Gastroesophageal sphincter (tissue), 4 donors: ENCODE results near the gene MYLK. TPM values are rescaled to one million over a fixed set of nuclear protein-coding genes. Genes with fewer than 3 reads are reported as not detected.
A peak's percentile ranks its signal among the peaks of the same experiment; 100 is the strongest.

Experiments used
- ATAC-seq: fragments of 150-250 bp; one replicate; pipeline ENCODE4 v1.9.1; 2016; ENCODE audit warnings: mild to moderate bottlenecking, moderate library complexity
- H3K27ac ChIP-seq, 4 donors: fragments of 200-600 bp; sonication (generic) in 3 of 4; 1 replicate in 3 of 4; 2 replicates in 1 of 4; pipeline ENCODE4 v1.5.1; 2016 to 2019
- H3K27me3 ChIP-seq: fragments of 200-600 bp; sonication (generic); one replicate; pipeline ENCODE4 v1.5.1; 2019
- H3K36me3 ChIP-seq, 2 donors: fragments of 200-600 bp; sonication (generic); one replicate each; pipeline ENCODE4 v1.5.1; 2019; ENCODE audit warnings: control low read depth in 1 of 2
- H3K4me1 ChIP-seq, 3 donors: fragments of 200-600 bp; sonication (generic); 1 replicate in 2 of 3; 2 replicates in 1 of 3; pipeline ENCODE4 v1.5.1; 2016 to 2019; ENCODE audit warnings: control low read depth in 2 of 3
- H3K4me3 ChIP-seq, 2 donors: fragments of 200-600 bp; sonication (generic); one replicate each; pipeline ENCODE4 v1.5.1; 2019; ENCODE audit warnings: mild to moderate bottlenecking in 1 of 2, moderate library complexity in 1 of 2
- H3K9me3 ChIP-seq, 3 donors: fragments of 200-600 bp; sonication (generic); one replicate each; pipeline ENCODE4 v1.5.1; 2017 to 2019; ENCODE audit warnings: control low read depth in 2 of 3
- CTCF ChIP-seq, 4 experiments: fragments of 200-600 bp in 2 of 4; fragments of 450-650 bp in 2 of 4; sonication (generic) in 1 of 4; IDR thresholded peaks; one replicate each; pipeline ENCODE4 v1.5.1; 2017 to 2019; ENCODE audit warnings: antibody characterized with exemption in 4 of 4, mild to moderate bottlenecking in 2 of 4, moderate library complexity in 2 of 4
- EP300 ChIP-seq: sonication (generic); formaldehyde crosslinking; IDR thresholded peaks from one replicate; pipeline ENCODE4 v1.6.1; 2017; ENCODE audit warnings: antibody characterized with exemption, mild to moderate bottlenecking
- POLR2A ChIP-seq, 2 donors: fragments of 450-650 bp; IDR thresholded peaks; one replicate each; pipeline ENCODE4 v1.6.1; 2017; ENCODE audit warnings: antibody characterized with exemption in 2 of 2, mild to moderate bottlenecking in 2 of 2, moderate library complexity in 1 of 2
- POLR2AphosphoS5 ChIP-seq: sonication (generic); formaldehyde crosslinking; IDR thresholded peaks from one replicate; pipeline ENCODE4 v1.6.1; 2017; ENCODE audit warnings: antibody characterized with exemption
- WGBS, 2 donors: methylation state at CpG; one replicate each; pipeline ENCODE4 v1.1.5; 2018; ENCODE audit warnings: low coverage in 1 of 2; 5-methylcytosine and 5-hydroxymethylcytosine counted together
- total RNA-seq, 4 donors: library from RNA; depleted of rRNA; stranded (reverse); fragments of >200 nt; gene quantifications; one replicate each; pipeline ENCODE4 v1.1.0, GENCODE V29; 2016

MYLK gene
- total RNA-seq, 4 donors from 2014 or later = 1,558 to 2,522 (median 2,261) TPM

- peaks cover 0 to 53% of the 10 kb centered on the region in 2 donors for H3K36me3 ChIP-seq
- no peak for ATAC-seq
- peaks cover 14 to 78% (median 40%) of the 10 kb centered on the region in 3 donors for H3K4me1 ChIP-seq
- H3K27ac ChIP-seq = peak overlapping the region; percentile 94 to 97 (median 96)
- H3K4me3 ChIP-seq = peak overlapping the region; percentile 62 to 96
- WGBS, 2 donors = 0 to 30% methylated on average over 4 to 5 of the region's 6 CpGs
- no peak for TF ChIP-seq POLR2A (IDR thresholded peaks at IDR 0.05)
- no peak for TF ChIP-seq CTCF (IDR thresholded peaks at IDR 0.05)
- TF ChIP-seq POLR2AphosphoS5 = no peak
- TF ChIP-seq EP300 = no peak
- H3K27me3 ChIP-seq = no peaks in the 10 kb centered on the region
- no peaks in the 10 kb centered on the region for H3K9me3 ChIP-seq
Measured at GRCh38 chr3:123694366-123695087, 189.6 kb downstream of the MYLK start.

- Histone ChIP-seq H3K4me3 (peak overlapping the region in 1 of 2 donors; percentile 62), H3K36me3 (peaks cover 0 to 61% of the 10 kb centered on the region in 2 donors), H3K27ac (peak overlapping the region; percentile 94 to 97 (median 96)), H3K9me3 (no peaks in the 10 kb centered on the region), H3K27me3 (no peaks in the 10 kb centered on the region), H3K4me1 (peaks cover 22 to 86% (median 48%) of the 10 kb centered on the region in 3 donors)
- no CpG with 5 or more reads among the region's 2 CpGs for WGBS, 2 donors
- TF ChIP-seq CTCF (IDR thresholded peaks at IDR 0.05) (no peak), POLR2AphosphoS5 (no peak), EP300 (no peak), POLR2A (IDR thresholded peaks at IDR 0.05) (no peak)
- ATAC-seq = no peak
Measured at GRCh38 chr3:123693584-123694190, 190.4 kb downstream of the MYLK start.

- Histone ChIP-seq H3K4me3 (peak overlapping the region in 1 of 2 donors; percentile 62), H3K27ac (peak overlapping the region; percentile 94 to 97 (median 96)), H3K9me3 (no peaks in the 10 kb centered on the region), H3K36me3 (peaks cover 0 to 66% of the 10 kb centered on the region in 2 donors), H3K27me3 (no peaks in the 10 kb centered on the region), H3K4me1 (peaks cover 23 to 91% (median 48%) of the 10 kb centered on the region in 3 donors)
- 36 to 53% methylated on average over 9 to 10 of the region's 13 CpGs for WGBS, 2 donors
- TF ChIP-seq EP300 = no peak
- no peak for TF ChIP-seq POLR2A (IDR thresholded peaks at IDR 0.05)
- TF ChIP-seq CTCF (IDR thresholded peaks at IDR 0.05) = no peak
- TF ChIP-seq POLR2AphosphoS5 = no peak
- ATAC-seq = no peak
Measured at GRCh38 chr3:123692671-123693070, 191.5 kb downstream of the MYLK start.

GRCh38 chr3:123692041-123692440, 192.1 kb downstream of the MYLK start:
- Histone ChIP-seq H3K9me3 (no peaks in the 10 kb centered on the region), H3K27ac (peak overlapping the region; percentile 94 to 97 (median 96)), H3K27me3 (no peaks in the 10 kb centered on the region), H3K4me3 (peak overlapping the region in 1 of 2 donors; percentile 62), H3K4me1 (peaks cover 23 to 98% (median 48%) of the 10 kb centered on the region in 3 donors), H3K36me3 (peaks cover 0 to 67% of the 10 kb centered on the region in 2 donors)
- WGBS, 2 donors = 9 to 27% methylated on average over 4 to 5 of the region's 9 CpGs
- no peak for ATAC-seq
- TF ChIP-seq EP300 (no peak), CTCF (IDR thresholded peaks at IDR 0.05) (no peak), POLR2AphosphoS5 (no peak), POLR2A (IDR thresholded peaks at IDR 0.05) (no peak)
